GM19467 (cell line): Measurements from ENCODE around the gene TMEM151B.

Source experiments
- ATAC-seq: cut with Tn5 transposase; IDR thresholded peaks from one replicate; pipeline ENCODE4 v1.9.1; 2021; ENCODE audit warnings: mild to moderate bottlenecking, moderate library complexity; ENCODE audit not compliant: unreplicated experiment

The TMEM151B gene

GRCh38 chr6:44250067-44250717, 20.1 kb upstream of the TMEM151B start:
- no peak for ATAC-seq

GRCh38 chr6:44250718-44251123, 19.5 kb upstream of the TMEM151B start:
- ATAC-seq, result no peak

- ATAC-seq, result no peak
Measured at GRCh38 chr6:44251576-44252524, 18.4 kb upstream of the TMEM151B start.

- ATAC-seq, result no peak
Measured at GRCh38 chr6:44253307-44254101, 16.7 kb upstream of the TMEM151B start.

GRCh38 chr6:44254191-44255104, 15.8 kb upstream of the TMEM151B start:
- ATAC-seq, result no peak

GRCh38 chr6:44255105-44255808, 15.0 kb upstream of the TMEM151B start:
- ATAC-seq, result no peak

- ATAC-seq, result no peak
Measured at GRCh38 chr6:44255871-44256774, 14.1 kb upstream of the TMEM151B start.

GRCh38 chr6:44256775-44257024, 13.6 kb upstream of the TMEM151B start:
- no peak for ATAC-seq

GRCh38 chr6:44257025-44257752, 13.1 kb upstream of the TMEM151B start, which contains the start of gene SLC35B2:
Gene SLC35B2, minus strand, starts transcription at chr6:44257528. Its CDS starts 118 bp downstream, at chr6:44257410.
- ATAC-seq, result peak; percentile 44

GRCh38 chr6:44257753-44258324, 12.4 kb upstream of the TMEM151B start:
- peak; percentile 7 for ATAC-seq

- no peak for ATAC-seq
Measured at GRCh38 chr6:44258325-44258863, 11.9 kb upstream of the TMEM151B start.

GRCh38 chr6:44258921-44259320, 11.3 kb upstream of the TMEM151B start:
- ATAC-seq, result no peak

- no peak for ATAC-seq
Measured at GRCh38 chr6:44260011-44260410, 10.2 kb upstream of the TMEM151B start.

GRCh38 chr6:44260451-44261297, 9.6 kb upstream of the TMEM151B start:
- ATAC-seq, result no peak

GRCh38 chr6:44261581-44261980, 8.7 kb upstream of the TMEM151B start:
- ATAC-seq, result no peak
